ENCODE results near the gene NR4A3. TPM values are rescaled to one million over a fixed set of nuclear protein-coding genes. Genes with fewer than 3 reads are reported as not detected.
"Not testable (repeated sequence)": the region's sequence is repeated elsewhere in the genome, so short reads cannot be mapped to it uniquely, and the experiment has no call there.

Gene NR4A3
- total RNA-seq, result 9.8 and 10.5 TPM in 2 replicates

DNA sequence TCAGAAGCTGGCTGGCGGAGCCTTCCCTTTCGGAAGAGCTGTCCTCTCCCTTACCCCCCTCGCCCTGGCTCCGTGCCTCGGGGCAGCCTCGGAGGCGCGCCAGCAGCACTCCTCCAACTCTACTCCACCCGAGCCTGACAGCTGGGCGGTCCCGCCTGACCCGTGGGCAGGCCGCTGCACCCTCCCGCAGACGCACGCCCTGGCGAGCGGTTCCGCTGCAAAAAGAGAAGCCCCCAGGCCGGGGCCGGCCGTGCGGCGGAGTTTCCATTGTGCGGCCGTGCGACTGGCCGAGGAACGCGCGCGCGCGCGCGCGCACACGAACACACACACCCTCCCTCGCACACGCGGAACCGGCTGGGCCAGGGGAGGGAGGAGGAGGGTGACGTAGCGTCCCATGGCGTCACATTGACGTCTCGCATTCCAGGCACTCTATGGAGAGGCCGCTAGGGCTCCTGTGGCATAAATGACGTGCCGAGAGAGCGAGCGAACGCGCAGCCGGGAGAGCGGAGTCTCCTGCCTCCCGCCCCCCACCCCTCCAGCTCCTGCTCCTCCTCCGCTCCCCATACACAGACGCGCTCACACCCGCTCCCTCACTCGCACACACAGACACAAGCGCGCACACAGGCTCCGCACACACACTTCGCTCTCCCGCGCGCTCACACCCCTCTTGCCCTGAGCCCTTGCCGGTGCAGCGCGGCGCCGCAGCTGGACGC lies at the start of gene NR4A3:
TSS of gene NR4A3 (plus strand) at position 490 of the 713 bp plus-strand sequence. CDS start 6,158 bp downstream, outside the sequence.
- intact Hi-C loops (cut with micrococcal nuclease), result loop anchor here (1.0 to 5.0 kb wide), 9 partner anchors 15 to 1899 kb away; partner anchors contain the start of genes ANKS6, MRPL50, RNF20 and TRMO

DNA sequence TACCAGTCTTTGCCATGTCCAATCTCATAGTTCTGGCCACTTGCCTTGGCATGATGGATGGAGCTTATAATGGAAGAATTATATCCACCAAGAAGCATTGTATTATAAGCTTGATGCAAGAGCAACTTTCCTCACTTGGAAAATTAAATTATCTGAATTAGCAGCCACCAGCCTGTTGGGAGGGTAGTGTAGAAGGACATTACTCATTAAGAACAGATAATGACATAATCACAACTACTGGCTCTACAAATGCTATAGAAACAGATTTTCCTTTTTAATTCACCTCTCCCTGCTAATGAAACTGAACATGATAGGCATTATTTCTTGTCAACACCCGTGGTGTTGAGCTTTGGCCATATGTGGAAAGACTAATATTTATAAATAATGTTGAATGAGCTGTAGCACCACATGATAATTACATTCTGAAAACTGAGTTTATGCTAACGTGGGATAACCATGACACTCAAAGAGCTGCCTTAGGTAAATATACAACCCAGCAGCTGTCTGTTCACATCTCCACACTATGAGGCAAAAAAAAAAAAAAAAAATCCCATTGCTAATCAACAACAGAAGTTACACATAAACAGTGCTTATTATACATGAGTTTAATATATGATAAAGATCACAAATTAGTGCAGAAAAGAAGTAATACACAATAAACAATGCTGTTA lies 48.1 kb upstream of the NR4A3 start:
- intact Hi-C loops (cut with micrococcal nuclease), result no loop called here

DNA sequence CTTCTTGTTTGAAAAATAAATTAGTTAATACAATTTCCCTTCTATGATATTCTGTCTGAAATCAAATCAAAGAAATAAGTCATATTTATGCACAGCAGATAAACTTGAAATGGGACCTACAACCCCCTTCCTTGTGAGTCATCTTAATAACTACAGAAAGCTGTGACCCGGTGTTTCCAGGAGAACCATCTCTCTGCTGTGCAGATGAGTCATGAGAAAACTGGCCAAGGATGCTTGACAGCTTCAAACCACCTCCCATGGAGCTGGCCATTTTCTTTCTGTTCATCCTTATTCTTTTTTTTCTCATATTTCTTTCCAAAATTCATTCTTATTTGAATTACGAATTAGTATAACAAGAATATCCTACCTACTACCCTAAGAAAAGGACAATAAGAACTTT lies 43.4 kb upstream of the NR4A3 start:
- intact Hi-C loops (cut with micrococcal nuclease), result no loop called here

DNA sequence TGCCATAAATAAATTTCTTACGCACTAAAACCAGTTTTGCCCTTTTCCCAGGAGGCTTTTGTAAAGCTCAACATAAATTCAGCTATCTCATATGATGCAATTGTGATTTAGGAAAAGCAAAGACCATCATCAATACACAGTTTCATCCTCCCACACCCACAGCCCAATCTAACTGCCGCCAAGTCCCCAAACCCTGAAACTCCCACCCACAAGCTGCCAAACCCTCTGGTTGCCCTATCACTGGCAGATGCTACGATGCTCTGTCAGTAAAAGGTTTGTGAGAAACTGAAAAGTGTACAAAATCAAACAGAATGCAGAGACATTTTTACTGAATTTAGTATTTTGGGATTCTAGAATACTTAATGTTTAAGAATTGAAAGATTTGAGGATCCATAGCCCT lies 42.8 kb upstream of the NR4A3 start:
- intact Hi-C loops (cut with micrococcal nuclease), result no loop called here

DNA sequence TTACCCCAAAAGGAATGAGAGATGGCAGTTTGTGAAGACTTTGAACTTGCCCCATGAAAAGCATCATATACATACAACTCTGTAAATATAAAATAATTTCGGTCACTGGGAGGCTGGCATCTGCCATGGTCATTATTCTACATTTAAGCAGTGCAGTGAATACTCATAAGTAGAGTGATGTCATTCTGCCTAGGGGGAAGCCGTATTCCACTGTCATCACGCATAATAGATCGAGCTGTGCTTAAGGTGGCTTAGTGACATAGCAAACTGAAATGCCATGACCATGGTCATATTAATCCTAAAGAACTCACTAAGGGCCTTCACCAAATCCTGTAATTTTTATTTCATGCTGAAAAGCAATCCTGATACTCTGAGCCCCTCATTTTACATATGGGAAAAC lies 42.4 kb upstream of the NR4A3 start:
- intact Hi-C loops (cut with micrococcal nuclease), result no loop called here

DNA sequence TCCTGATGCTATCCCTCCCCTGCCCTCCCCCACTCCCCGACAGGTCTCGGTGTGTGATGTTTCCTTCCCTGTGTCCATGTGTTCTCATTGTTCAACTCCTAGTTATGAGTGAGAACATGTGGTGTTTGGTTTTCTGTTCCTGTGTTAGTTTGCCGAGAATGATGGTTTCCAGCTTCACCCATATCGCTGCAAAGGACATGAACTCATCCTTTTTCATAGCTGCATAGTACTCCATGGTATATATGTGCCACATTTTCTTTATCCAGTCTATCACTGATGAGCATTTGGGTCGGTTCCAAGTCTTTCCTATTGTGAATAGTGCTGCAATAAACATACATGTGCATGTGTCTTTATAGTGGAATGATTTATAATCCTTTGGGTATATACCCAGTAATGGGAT lies 39.3 kb upstream of the NR4A3 start:
- intact Hi-C loops (cut with micrococcal nuclease), result not testable (repeated sequence)

DNA sequence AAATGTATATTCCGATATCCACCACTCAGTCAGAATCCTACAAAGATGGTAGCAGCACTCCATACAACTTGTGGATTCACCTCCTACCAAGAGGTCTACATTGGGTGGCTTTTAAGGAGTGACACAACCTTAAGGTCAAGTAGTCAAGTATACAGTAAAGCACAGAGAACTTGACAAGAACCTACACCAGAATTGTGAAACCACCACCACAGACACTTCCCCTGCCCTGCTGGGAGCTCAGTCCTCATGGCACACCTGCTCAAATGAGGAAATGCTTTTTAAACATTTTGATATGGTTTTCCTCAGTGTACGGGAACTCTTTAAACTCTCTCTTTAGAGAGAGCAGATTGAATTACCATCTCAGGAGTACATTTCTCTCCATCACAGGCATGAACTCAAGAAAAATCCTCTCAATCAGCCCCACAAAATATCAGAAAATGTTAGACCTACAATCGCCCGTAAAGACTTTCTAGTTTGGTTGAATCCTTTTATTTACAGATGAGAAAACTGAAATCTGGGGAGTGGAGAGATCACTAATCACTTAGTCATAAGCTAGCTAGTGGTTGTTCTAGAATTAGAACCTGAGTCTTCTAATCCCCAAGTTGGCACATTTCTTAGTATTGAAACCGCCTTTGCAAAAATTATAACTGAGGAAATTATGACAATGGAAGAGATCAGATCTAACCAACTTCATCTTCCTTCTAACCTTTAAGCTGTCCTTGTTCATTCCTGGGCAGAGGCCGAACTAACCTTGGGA lies 38.5 kb upstream of the NR4A3 start:
- intact Hi-C loops (cut with micrococcal nuclease), result no loop called here

DNA sequence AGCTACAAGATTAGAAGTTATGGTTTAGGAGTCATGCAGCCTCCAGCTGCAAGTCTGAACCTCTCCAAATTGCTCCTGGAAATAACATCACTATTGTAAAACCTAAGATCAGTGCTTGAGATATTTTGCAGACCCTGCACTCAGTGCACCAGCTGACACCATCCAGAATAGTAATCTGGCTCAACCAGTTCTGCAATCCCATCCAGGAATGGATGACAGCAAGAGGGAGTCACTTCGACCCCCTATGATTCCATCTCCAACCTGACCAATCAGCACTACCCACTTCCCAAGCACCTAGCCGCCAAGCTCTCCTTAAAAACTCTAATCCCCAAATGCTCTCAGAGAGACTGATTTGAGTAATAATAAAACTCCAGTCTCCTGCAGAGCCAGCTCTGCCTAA lies 37.9 kb upstream of the NR4A3 start:
- intact Hi-C loops (cut with micrococcal nuclease), result no loop called here

DNA sequence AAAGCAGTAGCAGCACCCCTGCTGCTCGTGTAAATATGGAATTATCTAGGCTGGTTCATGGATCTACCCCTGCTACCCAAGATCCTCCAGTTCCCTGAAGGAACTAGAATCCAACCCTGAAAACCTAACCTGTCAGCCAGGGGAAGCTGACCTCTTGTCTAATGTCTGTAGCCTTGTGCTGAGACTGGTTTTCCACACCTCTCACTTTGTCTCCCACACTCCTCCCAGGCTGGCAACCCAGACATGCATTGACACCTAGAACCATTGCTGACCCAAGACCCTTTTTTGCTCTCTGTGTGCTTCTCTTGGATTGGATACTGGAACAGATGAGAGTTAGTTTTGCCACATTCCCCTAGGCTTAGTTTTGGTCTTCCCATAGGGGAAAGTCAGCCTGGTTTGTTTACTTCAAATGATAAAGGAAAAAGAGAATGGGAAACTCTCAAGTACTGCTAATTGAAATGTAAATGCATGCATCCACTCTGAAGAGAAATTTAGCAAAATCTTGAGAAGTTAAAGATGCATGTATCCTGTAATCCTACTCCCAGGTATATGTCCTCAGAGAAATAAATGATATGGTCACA lies 36.6 kb upstream of the NR4A3 start:
- intact Hi-C loops (cut with micrococcal nuclease), result no loop called here

DNA sequence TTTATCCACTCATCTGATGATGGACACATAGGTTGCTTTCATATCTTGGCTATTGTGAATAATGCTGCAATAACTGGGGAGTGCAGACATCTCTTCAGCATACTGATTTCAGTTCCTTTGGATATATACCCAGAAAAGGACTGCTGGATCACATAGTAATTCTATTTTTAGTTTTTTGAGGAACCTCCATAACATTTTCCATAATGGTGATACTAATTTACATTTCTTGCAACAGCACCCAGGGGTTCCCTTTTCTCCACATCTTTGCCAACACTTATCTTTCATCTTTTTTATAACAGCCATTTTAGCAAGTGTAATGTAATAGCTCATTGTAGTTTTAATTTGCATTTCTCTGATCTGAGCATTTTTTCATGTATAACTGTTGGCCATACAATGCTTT lies 34.1 kb upstream of the NR4A3 start:
- intact Hi-C loops (cut with micrococcal nuclease), result no loop called here

DNA sequence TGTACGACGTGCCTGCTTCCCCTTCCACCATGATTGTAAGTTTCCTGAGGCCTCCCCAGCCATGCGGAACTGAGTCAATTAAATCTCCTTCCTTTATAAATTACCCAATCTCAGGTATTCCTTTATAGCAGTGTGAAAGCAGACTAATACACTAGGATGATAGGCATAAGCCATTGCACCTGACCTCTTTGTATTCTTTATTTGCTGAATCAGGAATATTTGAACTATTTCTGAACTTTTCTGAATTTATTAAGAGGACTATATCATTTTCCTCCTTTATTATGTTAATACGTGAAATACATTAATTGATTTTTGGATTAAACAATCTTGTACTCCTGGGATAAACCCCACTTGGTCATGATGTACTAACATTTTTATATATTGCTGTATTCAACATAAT lies 28.2 kb upstream of the NR4A3 start:
- intact Hi-C loops (cut with micrococcal nuclease), result no loop called here

DNA sequence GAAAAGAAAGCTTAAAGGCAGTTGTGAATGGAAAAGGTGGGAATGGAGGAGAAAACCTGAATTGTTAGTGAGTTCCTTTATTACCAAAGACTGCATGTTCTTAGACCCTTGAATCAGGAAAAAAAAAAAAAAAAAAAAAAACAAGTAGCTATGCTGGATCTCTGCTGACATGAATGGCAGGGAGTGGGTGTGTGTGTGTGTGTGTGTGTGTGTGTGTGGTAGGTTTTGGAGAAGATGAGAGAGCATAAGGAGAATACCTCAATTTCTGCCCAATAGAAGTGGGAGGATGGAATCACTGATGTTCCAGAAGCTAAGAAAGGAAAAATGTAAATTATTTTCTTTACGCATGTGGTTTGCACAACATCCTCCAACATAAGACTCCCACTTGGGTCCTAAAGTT lies 25.5 kb upstream of the NR4A3 start:
- intact Hi-C loops (cut with micrococcal nuclease), result no loop called here

DNA sequence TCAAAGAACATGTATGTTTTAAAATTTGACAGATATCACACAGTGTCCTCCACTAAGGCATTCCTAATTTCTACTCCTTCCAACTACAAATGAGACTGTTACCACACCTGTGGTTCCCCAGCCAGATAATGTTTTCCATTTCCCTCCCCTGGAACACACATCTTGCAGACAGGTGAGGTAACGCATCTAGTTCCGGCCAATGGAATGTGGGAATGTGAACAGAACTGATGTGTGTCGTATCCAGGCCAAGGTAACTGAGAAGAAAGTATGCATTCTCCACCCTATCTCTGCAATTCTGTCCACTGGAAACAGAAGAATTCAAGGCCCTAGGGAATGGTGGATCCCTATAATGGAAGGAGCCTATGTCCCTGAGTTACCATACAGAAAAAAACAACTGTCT lies 19.9 kb upstream of the NR4A3 start:
- intact Hi-C loops (cut with micrococcal nuclease), result no loop called here

DNA sequence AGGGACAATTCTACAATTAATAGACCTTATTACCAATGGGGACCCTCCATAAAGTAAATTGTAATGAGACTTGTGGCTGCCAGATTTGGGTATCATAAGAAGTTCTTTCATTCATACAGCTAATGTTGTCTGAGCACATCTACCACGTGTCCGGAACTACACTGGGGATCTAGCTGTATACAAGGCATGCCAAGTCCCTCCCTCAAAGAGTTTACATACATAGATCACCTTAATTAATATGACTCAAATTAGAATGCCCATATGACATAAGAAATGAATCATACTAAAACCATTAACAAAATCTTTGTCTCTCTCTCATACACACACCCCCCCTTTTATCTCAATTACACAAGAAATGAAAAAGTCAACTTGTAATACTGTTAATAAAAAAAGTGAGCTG lies 18.0 kb upstream of the NR4A3 start:
- intact Hi-C loops (cut with micrococcal nuclease), result no loop called here

DNA sequence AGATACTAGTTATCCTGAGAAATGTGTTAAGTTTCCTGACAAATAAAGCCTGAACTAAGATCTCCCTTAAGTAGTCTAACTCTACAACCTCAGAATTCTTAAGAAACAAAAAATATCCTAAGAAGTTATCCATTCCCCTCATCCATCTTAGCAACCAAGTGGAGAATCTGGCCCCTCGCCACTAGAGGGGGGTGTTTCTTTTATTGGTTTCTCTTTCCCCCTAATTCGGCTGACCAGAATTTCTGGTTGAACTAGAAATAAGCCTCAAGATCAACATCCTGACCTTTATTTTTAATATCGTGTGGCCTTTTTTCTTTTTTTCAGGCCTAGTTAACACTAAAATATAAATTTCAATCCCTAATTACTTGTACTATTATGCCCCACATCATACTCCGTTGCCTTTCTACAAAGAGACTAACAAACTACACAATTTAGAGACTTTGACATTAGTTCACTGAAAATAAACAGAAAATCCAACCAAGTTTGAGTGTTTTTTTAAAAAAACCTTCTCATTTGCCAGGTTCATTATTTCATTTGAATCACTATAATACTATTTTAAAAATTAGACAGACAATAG lies 14.3 kb upstream of the NR4A3 start:
- intact Hi-C loops (cut with micrococcal nuclease), result loop anchor here (1.0 to 5.0 kb wide), 10 partner anchors 13 to 787 kb away; partner anchors contain the start of genes NR4A3 and STX17

DNA sequence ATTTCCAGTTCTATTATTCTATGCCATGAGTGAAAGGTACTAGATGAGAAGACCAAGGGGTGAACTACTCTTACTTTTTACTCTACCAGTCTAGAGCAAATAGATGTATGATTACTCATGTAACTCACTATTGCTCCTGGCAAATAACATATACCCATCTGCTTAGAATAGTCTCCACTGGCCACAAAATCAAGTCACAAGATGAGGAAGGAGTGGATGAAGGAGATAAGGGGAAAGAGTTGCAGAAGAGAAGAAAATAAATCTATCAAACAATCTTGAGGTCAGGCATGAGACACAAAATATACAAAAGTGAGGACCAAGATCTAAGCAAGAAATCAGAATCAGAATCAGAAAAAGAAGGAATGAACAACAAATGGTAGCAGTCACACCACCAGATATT lies 13.7 kb upstream of the NR4A3 start:
- intact Hi-C loops (cut with micrococcal nuclease), result loop anchor here (1.0 to 5.0 kb wide), 10 partner anchors 13 to 787 kb away; partner anchors contain the start of genes NR4A3 and STX17

DNA sequence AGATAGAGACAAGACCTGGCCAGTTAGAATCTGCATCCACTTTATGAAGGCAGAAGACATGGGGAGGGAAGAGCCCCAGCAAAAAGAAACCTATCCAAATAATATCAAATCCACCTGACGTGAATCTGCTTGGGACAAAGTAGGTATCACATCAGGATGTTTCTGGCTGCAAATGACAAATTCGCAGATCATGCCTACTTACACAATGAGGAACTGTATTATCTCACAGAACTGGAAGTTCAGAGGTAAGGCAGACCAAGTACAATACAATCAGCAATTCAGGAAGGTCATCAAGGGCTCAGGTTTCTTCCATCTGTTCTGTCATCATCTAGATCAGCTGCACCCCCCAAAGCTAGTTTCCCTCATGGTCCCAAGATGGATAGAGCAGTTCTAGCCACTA lies 13.2 kb upstream of the NR4A3 start:
- intact Hi-C loops (cut with micrococcal nuclease), result loop anchor here (5.0 kb wide), 1 partner anchor 46 kb away; no protein-coding TSS in a partner anchor

DNA sequence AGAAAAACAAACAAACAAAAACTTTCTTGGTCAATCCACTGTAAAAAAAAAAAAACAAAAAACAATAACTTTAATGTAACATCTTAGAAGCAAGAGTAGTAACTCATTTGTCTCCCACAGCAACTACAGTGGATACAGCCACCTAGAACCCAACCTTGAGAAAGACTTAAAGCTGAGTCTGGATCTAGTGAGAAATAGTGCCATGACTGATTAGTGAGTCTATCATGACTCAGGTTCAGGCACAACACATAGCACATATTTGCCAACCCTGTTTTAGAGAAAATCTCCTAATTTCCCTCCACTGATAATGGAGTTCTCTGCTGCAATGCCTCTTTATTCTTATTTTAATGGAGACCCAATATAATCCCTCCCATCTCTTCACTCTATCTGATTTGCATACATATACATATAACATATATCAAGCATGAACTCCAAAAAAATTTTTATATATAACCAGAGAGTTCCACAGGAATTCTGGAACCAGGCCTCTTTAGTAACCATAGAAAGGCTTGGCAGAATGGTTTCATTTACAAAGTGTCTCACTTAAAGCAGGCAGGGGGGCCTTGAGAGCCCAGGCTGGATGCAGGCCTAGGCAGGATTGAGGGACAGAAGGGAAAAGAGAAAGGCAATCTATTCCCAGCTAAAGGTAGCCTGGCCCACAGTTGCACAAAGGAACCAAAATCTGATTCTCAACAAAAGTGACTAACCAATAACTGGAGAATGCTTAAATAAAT lies 11.9 kb upstream of the NR4A3 start:
- intact Hi-C loops (cut with micrococcal nuclease), result loop anchor here (5.0 kb wide), 1 partner anchor 47 kb away; no protein-coding TSS in a partner anchor

DNA sequence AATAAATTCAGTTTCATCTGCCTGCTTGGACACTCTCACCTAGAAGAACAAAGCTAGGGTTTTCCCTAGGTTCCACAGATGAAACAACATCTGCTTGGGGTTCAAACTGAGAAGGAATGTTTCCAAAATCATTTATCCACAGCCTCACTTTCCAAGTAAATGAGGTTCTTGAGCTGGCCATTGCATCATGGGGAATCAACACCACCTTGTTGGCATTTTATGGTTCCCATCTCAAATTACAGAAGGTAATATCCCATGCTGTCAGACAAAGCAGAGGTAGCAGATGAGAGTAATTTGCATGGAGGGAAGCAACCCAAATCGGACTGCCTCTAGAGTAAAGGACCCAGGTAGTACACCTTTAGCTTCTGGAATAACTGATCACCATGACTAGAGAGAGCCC lies 10.5 kb upstream of the NR4A3 start:
- intact Hi-C loops (cut with micrococcal nuclease), result loop anchor here (1.0 kb wide), 2 partner anchors 8 to 200 kb away; no protein-coding TSS in a partner anchor
